DMS53 treated with DMSO at 0.1 percent for 48 hours (cell line): ENCODE results near the gene NISCH.

Experiments used
- DNase-seq: peaks from one replicate; lab custom pipeline; 2025; ENCODE audit not compliant: unreplicated experiment; lab: John Stamatoyannopoulos, UW

Gene NISCH

GRCh38 chr3:52435246-52436101 lies 19.9 kb upstream of the NISCH start:
- no peak for DNase-seq

DNA sequence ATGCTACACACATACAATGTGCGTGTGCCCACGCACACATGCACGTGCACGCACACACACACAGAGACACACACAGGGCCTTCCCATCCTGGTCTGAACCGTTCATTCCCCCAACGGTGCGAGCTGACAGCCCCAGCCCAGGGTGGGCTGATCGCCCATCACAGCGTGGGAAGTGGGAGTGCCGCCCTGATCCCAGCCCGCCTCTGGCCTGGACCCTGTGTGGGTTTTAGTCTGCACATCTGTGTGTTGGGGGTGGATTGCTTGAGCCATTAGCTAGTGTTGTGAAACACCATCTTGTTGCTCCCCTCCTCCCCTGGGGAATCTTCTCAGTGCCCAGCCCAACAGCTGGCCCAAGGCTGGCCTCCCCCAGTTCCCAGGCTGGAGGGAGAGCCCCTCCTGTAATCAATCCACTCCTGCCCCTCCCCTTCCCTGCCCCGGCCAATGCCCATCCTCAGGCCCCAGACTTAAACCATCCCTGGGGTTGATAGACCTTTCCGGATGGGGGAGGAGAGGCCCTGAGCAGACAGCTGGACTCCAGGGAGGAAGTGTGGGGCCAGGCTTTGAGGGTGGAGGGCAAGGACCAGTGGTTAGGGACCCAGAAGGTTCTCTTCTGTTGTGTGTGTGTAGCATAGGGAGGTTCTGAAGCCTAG lies 18.8 kb upstream of the NISCH start:
- no peak for DNase-seq

- DNase-seq, result no peak
Measured at GRCh38 chr3:52437326-52438103, 17.9 kb upstream of the NISCH start.

DNA sequence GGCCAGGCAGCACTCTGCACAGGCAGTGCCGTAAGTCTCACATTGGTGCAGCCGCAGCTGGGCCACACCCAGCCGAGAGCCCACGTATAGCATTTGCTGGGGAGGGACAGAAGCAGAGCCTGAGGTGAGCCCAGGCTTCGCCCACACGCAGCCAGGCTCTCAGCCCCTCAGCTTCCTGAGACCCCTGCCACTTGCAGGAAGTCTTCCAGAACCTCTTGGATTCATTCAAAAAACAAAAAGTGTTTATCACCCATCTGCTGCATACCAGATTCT lies 17.4 kb upstream of the NISCH start:
- no peak for DNase-seq

GRCh38 chr3:52438579-52439425 lies 16.6 kb upstream of the NISCH start:
- DNase-seq, result no peak

GRCh38 chr3:52439426-52440248 lies 15.8 kb upstream of the NISCH start:
- DNase-seq, result no peak

GRCh38 chr3:52440249-52440551 lies 15.2 kb upstream of the NISCH start:
- no peak for DNase-seq

DNA sequence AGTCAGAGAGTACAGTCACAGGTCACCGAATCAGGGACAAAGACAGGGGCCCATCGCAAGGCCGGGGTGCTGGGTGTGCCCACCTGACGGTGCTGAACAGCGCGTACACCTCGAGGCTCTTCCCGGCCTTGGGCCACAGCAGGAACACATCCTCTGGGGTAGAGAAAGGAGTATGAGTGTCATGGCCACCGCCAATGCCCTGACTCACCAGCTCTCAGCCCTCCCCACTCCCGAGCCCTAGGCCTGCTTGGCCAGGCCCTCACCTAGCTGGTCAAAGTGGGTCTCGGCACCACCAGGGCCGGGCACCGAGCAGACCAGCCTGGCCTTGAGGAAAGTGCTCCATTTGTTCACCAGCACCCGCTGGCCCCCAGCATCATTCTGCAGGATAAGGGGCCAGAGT lies 14.7 kb upstream of the NISCH start:
- DNase-seq, result no peak

DNA sequence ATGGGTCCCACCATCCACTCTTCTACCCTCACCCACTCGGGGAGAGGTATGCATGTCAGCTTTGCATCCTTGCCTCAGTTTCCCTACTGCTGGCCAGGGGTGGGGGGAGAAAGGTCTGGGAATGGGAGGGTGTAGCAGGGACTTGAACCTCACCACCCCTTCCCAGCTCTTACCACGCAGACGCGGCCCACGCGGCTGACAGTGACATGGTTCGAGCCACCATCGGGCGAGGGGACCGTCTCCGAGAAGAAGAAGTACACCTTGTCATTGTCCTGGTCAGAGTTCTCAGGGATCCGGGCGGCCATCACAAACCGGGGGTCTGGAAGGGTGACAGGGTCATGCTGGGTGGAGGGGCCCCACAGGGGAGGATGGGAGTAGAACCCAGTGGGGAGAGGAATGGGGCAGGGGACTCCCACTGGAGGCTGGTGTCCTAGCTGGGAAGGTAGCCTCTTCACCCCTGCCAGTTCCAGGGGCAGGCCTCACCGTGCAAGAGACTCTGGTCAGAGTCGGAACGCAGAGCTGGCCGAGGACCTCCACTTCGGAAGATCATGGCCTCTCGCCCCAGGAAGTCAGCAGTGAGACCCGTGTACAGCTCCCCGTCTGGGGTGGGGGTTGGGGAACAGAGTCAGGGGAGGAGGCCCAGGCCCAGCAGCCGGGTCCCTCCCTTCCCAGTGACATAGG lies 14.2 kb upstream of the NISCH start:
- no peak for DNase-seq

GRCh38 chr3:52441772-52442332 lies 13.6 kb upstream of the NISCH start:
- DNase-seq, result no peak

DNA sequence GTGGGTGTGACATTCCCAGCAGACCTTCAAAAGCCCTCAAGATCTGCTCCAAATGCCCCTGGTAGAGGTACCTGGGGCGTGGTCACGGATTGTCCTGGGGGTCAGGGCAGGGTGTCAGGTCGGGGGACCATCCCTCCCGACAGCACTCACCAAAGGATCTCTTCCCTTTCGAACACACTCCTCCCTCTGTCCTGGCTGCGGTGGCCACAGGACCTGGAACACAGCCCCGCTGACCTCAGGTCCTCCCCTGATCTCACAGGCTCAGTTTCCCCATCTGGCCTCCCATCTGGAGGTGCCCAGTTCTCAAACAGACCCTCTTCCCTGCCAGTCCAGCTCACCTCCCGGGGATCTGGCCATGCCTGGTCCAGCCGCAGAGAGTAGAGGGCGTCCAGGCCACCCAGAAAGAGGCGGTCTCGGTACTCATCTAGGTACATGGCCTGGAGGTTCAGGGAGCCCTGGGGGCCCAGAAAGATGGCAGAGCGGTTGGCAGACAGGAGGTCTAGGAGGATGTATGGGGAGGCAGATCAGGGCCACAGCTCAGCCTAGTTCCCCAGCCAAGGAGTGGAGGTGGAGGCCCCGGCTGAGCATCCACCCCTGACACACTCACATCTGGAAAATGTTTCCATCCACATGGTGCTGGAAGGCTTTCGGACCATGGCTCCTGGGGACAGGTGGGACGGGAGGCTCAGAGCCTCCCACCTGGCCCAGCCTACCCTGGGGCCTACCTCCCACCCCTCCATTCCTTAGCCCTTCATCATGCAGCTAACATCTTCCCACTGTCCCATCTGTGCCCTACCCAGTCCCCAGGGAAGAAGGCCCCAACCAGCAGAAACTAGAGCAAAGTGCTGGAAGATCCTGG lies 12.8 kb upstream of the NISCH start:
- DNase-seq, result no peak

DNA sequence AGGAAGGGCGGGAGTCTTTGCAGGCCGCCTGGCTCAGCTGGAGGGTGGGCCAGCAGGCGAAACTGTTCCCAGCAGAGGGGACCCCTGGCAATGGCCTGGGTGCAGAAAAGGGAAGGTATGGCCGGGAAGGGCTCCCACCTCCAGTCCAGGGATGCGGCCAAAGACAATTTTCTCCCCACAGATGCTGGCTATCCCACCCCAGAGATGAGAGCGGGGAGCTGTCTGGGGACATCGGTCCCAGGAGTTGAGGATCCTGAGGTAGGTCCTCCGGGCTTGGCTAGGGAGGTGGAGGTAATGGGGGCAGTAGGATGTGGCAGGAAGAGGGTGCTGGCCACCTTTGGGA lies 12.2 kb upstream of the NISCH start:
- DNase-seq, result no peak

DNA sequence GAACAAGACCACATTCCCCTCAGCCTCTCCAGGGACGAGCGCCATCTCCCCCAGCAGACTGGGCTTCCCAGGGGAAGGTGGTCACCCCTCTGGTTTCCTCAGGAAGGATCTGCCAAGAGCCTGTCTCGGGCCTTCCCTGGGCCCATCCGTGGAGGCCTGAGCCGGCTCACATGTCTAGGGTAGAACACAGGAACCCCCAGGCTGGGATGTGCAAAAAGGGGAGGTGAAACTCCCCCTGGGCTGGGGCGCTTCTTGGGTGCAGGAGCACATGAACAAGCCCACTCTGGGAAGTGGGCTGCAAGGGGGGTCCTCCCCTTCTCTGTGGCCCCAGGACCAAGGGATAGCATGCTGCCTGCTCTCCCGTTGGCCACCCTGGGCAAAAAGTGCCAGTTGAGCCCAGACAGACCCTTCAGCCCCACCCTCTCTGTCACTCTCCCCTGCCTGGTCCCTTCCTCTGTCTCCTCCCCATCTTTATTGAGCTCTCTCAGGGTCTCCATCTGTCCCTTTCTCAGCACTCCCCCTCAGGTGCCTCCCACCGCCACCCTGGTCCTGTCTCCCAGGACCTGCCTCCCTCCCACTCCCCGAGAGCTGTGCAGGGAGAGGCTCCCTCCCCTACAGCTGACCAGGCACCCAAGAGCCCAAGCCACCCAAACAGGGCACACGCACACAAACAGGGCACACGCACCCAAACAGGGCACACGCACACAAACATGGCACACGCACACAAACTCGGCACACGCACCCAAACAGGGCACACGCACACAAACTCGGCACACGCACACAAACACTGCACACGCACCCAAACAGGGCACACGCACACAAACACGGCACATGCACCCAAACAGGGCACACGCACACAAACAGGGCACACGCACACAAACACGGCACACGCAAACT lies 11.4 kb upstream of the NISCH start:
- no peak for DNase-seq

DNA sequence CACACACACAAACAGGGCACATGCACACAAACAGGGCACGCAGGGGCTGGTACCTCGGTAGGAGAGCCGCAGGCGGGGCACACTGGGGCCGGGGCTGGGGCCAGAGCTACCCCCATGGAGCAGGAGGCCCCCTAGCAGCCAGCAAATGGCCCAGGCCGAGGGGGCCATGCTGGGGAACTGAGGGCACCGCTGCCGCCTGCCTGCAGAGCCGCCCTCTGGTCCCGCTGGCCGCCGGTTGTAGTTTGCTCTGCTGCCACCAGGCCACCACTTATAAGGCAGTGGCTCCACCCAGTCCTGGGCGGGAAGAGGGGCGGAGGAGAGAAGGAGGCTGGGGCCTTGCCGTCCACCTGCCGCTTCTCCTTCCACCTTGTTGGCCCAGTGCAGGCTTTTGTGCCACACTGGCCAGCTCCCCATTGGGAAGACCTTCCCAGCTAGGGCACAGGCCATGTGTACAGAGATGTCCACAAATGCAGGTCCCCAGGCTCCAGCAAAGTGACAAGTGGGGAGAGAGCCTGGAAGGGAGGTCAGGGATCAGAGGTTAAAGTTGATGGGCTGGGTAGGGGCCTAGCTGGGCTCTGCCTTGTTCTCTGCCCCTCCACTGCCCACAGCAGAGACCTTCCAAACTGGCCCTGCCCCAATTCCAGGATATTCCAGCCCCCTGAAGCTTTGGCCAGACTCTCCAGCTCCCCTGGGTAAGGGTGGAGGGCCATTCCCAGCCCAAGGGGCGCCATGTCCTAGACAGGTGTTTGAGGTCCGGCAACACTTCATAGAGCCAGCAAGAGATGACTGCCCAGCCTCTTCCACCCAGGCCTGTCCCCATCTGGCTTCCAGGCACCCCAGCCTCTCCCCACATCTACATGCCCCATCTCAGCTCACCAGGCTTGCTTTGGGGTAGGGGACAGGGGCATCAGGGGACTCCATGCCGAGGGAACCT lies 10.3 kb upstream of the NISCH start, which contains the start of gene SEMA3G:
Gene SEMA3G (minus strand): TSS at position 244 of the 934 bp plus-strand sequence. CDS start 76 bp downstream, at position 168.
- DNase-seq, result peak; percentile 48

DNA sequence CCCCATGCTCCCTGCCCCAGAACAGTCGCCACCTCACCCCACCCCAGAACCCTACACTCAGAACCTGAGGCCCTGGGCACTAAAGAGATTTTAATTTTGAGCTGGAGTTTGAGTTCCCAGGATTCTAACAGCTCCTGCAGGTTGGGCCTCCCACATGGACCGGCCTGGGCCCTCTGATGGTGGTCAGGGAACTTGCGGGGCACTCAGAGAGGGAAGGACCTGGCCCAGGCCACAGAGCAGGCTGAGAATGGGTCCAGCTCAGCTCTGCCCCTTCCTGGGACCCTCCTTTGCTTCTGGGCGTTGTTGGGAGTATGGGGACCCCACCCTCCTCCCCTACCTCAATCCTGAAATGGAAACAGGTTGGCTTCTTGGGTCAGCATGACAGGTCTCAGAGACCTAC lies 9.4 kb upstream of the NISCH start:
- DNase-seq, result no peak

GRCh38 chr3:52446631-52447511 lies 8.5 kb upstream of the NISCH start:
- DNase-seq, result no peak
